ENCODE results near the gene SYT11.

Gene SYT11

DNA sequence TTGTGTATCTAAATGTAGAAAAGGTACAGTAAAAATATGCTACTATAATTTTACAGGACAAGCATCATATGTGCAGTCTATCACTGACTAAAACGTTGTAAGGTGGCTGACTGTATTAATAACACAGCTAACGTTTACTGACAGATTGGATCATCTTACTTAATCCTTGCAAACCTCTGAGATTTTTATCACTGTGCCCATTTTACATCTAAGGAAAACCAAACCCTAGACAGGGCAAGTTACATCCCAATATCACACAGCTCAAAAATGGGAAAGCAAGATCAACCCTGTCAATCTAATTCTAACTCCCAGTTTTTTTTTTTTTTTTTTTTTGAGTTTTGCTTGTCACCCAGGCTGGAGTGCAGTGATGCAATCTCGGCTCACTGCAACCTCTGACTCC is 59.3 kb downstream of the SYT11 start:
- no peaks in the 10 kb centered on the region for H3K4me1 ChIP-seq (ENCODE audit: control insufficient read depth in 1 of 2, insufficient read depth in 2 of 2, low read length in 2 of 2)
- no peak overlapping the region for H2BK12ac ChIP-seq (ENCODE audit: low read length)
- no peaks in the 10 kb centered on the region for H3K79me2 ChIP-seq (ENCODE audit: control insufficient read depth, insufficient read depth, low read length, poor library complexity)
- H2AFZ ChIP-seq (ENCODE audit: insufficient read depth, low read length, poor library complexity), result no peak overlapping the region
- H3K4ac ChIP-seq (ENCODE audit: low read depth, low read length), result no peak overlapping the region
- peaks cover 35 to 64% of the 10 kb centered on the region in 2 experiments for H3K36me3 ChIP-seq (ENCODE audit: control insufficient read depth in 1 of 2, insufficient read depth in 2 of 2, low read length in 2 of 2)
- no peak for DNase-seq
- H3K27me3 ChIP-seq (ENCODE audit: insufficient read depth, low read length), result no peaks in the 10 kb centered on the region
- no peaks in the 10 kb centered on the region for H3K9me3 ChIP-seq (ENCODE audit: insufficient read depth, low read depth, low read length)
- H4K8ac ChIP-seq (ENCODE audit: low read depth, low read length), result no peak overlapping the region
- H3K4me3 ChIP-seq (ENCODE audit: low read depth, low read length), result no peak overlapping the region
- WGBS (ENCODE audit: extremely low coverage, insufficient coverage, insufficient read length), result no CpG with 5 or more reads among the region's 3 CpGs
- H2BK120ac ChIP-seq (ENCODE audit: insufficient read depth, low read length, poor library complexity), result no peak overlapping the region
- H3K18ac ChIP-seq (ENCODE audit: low read length), result no peak overlapping the region
- no peak overlapping the region for H2BK5ac ChIP-seq (ENCODE audit: low read depth, low read length, poor library complexity)
- no peak overlapping the region for H3K9ac ChIP-seq (ENCODE audit: low read length)
- H3K14ac ChIP-seq (ENCODE audit: low read length), result no peak overlapping the region
- H4K91ac ChIP-seq (ENCODE audit: low read depth, low read length), result no peak overlapping the region
- H4K12ac ChIP-seq (ENCODE audit: low read depth, low read length), result no peak overlapping the region
- no peak overlapping the region for H3K23ac ChIP-seq (ENCODE audit: low read length)
- no peak overlapping the region for H3K4me2 ChIP-seq (ENCODE audit: low read length)
- H3K27ac ChIP-seq (ENCODE audit: low read depth, low read length), result no peak overlapping the region
- no peaks in the 10 kb centered on the region for H3K79me1 ChIP-seq (ENCODE audit: low read length)
- H2AK5ac ChIP-seq (ENCODE audit: low read length), result no peak overlapping the region

DNA sequence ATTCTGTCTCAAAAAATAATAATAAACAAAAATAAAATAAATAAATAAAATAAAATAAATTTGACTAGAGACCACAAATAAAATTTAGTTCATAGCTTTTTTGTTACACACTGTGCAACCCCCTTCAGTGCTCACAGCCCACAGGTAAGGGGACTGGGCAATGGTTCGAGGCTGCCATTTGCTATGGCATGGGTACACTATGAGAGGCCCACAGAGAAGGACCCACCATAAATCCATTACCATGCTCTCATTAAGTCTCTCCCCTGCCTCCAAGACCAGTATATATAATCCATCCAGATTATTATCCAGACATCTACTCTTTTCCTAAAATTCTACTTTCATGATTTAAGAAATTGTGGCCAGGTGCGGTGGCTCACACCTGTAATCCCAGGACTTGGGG is 60.4 kb downstream of the SYT11 start:
- Histone ChIP-seq H3K27me3 (ENCODE audit: insufficient read depth, low read length) (no peaks in the 10 kb centered on the region), H3K27ac (ENCODE audit: low read depth, low read length) (no peak overlapping the region), H2AFZ (ENCODE audit: insufficient read depth, low read length, poor library complexity) (no peak overlapping the region), H3K9me3 (ENCODE audit: insufficient read depth, low read depth, low read length) (no peaks in the 10 kb centered on the region), H3K14ac (ENCODE audit: low read length) (no peak overlapping the region), H2BK120ac (ENCODE audit: insufficient read depth, low read length, poor library complexity) (no peak overlapping the region), H2AK5ac (ENCODE audit: low read length) (no peak overlapping the region), H3K4me1 (ENCODE audit: control insufficient read depth in 1 of 2, insufficient read depth in 2 of 2, low read length in 2 of 2) (no peaks in the 10 kb centered on the region), H3K9ac (ENCODE audit: low read length) (no peak overlapping the region), H2BK5ac (ENCODE audit: low read depth, low read length, poor library complexity) (no peak overlapping the region), H4K12ac (ENCODE audit: low read depth, low read length) (no peak overlapping the region), H3K4me2 (ENCODE audit: low read length) (no peak overlapping the region), H2BK12ac (ENCODE audit: low read length) (no peak overlapping the region), H3K4ac (ENCODE audit: low read depth, low read length) (no peak overlapping the region), H3K4me3 (ENCODE audit: low read depth, low read length) (no peak overlapping the region), H3K36me3 (ENCODE audit: control insufficient read depth in 1 of 2, insufficient read depth in 2 of 2, low read length in 2 of 2) (peaks cover 44 to 67% of the 10 kb centered on the region in 2 experiments), H4K91ac (ENCODE audit: low read depth, low read length) (no peak overlapping the region), H3K79me2 (ENCODE audit: control insufficient read depth, insufficient read depth, low read length, poor library complexity) (no peaks in the 10 kb centered on the region), H3K18ac (ENCODE audit: low read length) (no peak overlapping the region), H3K79me1 (ENCODE audit: low read length) (no peaks in the 10 kb centered on the region), H4K8ac (ENCODE audit: low read depth, low read length) (no peak overlapping the region), H3K23ac (ENCODE audit: low read length) (no peak overlapping the region)
- no CpG with 5 or more reads among the region's 2 CpGs for WGBS (ENCODE audit: extremely low coverage, insufficient coverage, insufficient read length)
- no peak for DNase-seq

DNA sequence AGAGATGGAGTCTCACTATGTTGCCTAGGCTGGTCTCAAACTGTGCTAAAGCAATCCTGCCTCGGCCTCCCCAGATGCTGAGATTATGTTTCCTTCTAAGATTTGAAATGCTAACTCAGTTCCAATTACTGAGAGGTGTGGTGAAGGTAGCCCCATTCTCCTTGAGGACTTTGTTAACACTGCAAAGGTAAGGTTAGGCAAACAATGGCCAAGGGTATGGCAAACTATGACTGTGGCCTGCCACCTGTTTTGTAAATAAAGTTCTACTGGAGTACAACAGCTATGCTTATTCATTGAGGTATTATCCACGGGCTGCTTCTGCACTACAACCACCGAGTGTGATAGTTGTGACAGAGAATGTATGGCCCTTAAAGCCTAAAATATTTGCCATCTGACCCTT is 61.4 kb downstream of the SYT11 start:
- Histone ChIP-seq H2AFZ (ENCODE audit: insufficient read depth, low read length, poor library complexity) (no peak overlapping the region), H3K79me1 (ENCODE audit: low read length) (no peaks in the 10 kb centered on the region), H3K4ac (ENCODE audit: low read depth, low read length) (no peak overlapping the region), H3K4me2 (ENCODE audit: low read length) (no peak overlapping the region), H3K27me3 (ENCODE audit: insufficient read depth, low read length) (no peaks in the 10 kb centered on the region), H3K4me1 (ENCODE audit: control insufficient read depth in 1 of 2, insufficient read depth in 2 of 2, low read length in 2 of 2) (no peaks in the 10 kb centered on the region), H2BK5ac (ENCODE audit: low read depth, low read length, poor library complexity) (no peak overlapping the region), H3K23ac (ENCODE audit: low read length) (no peak overlapping the region), H4K8ac (ENCODE audit: low read depth, low read length) (no peak overlapping the region), H4K12ac (ENCODE audit: low read depth, low read length) (no peak overlapping the region), H3K14ac (ENCODE audit: low read length) (no peak overlapping the region), H3K79me2 (ENCODE audit: control insufficient read depth, insufficient read depth, low read length, poor library complexity) (no peaks in the 10 kb centered on the region), H3K9me3 (ENCODE audit: insufficient read depth, low read depth, low read length) (no peaks in the 10 kb centered on the region), H3K18ac (ENCODE audit: low read length) (no peak overlapping the region), H2AK5ac (ENCODE audit: low read length) (no peak overlapping the region), H4K91ac (ENCODE audit: low read depth, low read length) (no peak overlapping the region), H3K36me3 (ENCODE audit: control insufficient read depth in 1 of 2, insufficient read depth in 2 of 2, low read length in 2 of 2) (peaks cover 43 to 67% of the 10 kb centered on the region in 2 experiments), H2BK120ac (ENCODE audit: insufficient read depth, low read length, poor library complexity) (no peak overlapping the region), H3K27ac (ENCODE audit: low read depth, low read length) (no peak overlapping the region), H3K4me3 (ENCODE audit: low read depth, low read length) (no peak overlapping the region), H2BK12ac (ENCODE audit: low read length) (no peak overlapping the region), H3K9ac (ENCODE audit: low read length) (no peak overlapping the region)
- no CpG with 5 or more reads among the region's 3 CpGs for WGBS (ENCODE audit: extremely low coverage, insufficient coverage, insufficient read length)
- no peak for DNase-seq

DNA sequence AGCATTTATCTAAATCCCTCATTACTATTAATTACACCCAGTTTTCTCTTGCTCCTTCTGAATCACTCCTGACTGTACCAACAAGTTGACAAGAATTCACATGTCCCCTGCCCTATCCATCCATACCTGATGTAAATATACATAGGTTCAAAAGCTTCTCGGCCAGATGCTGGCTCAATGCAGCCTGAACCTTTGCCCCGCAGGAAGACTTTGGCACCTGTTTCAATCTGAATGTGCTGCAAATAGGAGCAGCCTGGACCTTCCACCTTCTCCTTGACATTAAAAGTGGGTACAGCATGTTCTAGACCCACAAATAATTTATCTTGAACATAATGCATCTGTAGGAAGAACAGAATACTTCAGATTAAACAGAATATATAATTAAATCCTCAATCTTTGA is 66.1 kb downstream of the SYT11 start:
- Histone ChIP-seq H3K9ac (ENCODE audit: low read length) (no peak overlapping the region), H3K79me1 (ENCODE audit: low read length) (no peaks in the 10 kb centered on the region), H2AFZ (ENCODE audit: insufficient read depth, low read length, poor library complexity) (no peak overlapping the region), H2BK5ac (ENCODE audit: low read depth, low read length, poor library complexity) (no peak overlapping the region), H3K36me3 (ENCODE audit: control insufficient read depth in 1 of 2, insufficient read depth in 2 of 2, low read length in 2 of 2) (peaks cover 46 to 74% of the 10 kb centered on the region in 2 experiments), H3K4ac (ENCODE audit: low read depth, low read length) (no peak overlapping the region), H3K27ac (ENCODE audit: low read depth, low read length) (no peak overlapping the region), H3K18ac (ENCODE audit: low read length) (no peak overlapping the region), H2BK120ac (ENCODE audit: insufficient read depth, low read length, poor library complexity) (no peak overlapping the region), H3K9me3 (ENCODE audit: insufficient read depth, low read depth, low read length) (no peaks in the 10 kb centered on the region), H3K4me2 (ENCODE audit: low read length) (no peak overlapping the region), H3K4me1 (ENCODE audit: control insufficient read depth in 1 of 2, insufficient read depth in 2 of 2, low read length in 2 of 2) (no peaks in the 10 kb centered on the region), H3K23ac (ENCODE audit: low read length) (no peak overlapping the region), H4K12ac (ENCODE audit: low read depth, low read length) (no peak overlapping the region), H2BK12ac (ENCODE audit: low read length) (no peak overlapping the region), H3K79me2 (ENCODE audit: control insufficient read depth, insufficient read depth, low read length, poor library complexity) (no peaks in the 10 kb centered on the region), H4K91ac (ENCODE audit: low read depth, low read length) (no peak overlapping the region), H4K8ac (ENCODE audit: low read depth, low read length) (no peak overlapping the region), H3K14ac (ENCODE audit: low read length) (no peak overlapping the region), H3K27me3 (ENCODE audit: insufficient read depth, low read length) (no peaks in the 10 kb centered on the region), H2AK5ac (ENCODE audit: low read length) (no peak overlapping the region), H3K4me3 (ENCODE audit: low read depth, low read length) (no peak overlapping the region)
- DNase-seq, result no peak
- no CpG with 5 or more reads among the region's 2 CpGs for WGBS (ENCODE audit: extremely low coverage, insufficient coverage, insufficient read length)

All from trophoblast cell (in vitro differentiated cells and primary cell).